Renal cortical epithelial cell (primary cell): Measurements from ENCODE around the gene C19orf73. TPM values are rescaled to one million over a fixed set of nuclear protein-coding genes. Genes with fewer than 3 reads are reported as not detected.
"Not testable (repeated sequence)": the region's sequence is repeated elsewhere in the genome, so short reads cannot be mapped to it uniquely, and the experiment has no call there.

Experiments
- DNase-seq: peaks from one replicate; pipeline ENCODE4 v3.0.0-alpha.2; 2011; ENCODE audit warnings: low read depth
- total RNA-seq: library from RNA; depleted of rRNA; stranded (reverse); fragments of >200 nt; gene quantifications from 2 replicates; pipeline ENCODE4 v1.2.3, GENCODE V29; 2014

The C19orf73 gene
- total RNA-seq, 1 donor from 2014 or later, result 0.45 TPM

DNA sequence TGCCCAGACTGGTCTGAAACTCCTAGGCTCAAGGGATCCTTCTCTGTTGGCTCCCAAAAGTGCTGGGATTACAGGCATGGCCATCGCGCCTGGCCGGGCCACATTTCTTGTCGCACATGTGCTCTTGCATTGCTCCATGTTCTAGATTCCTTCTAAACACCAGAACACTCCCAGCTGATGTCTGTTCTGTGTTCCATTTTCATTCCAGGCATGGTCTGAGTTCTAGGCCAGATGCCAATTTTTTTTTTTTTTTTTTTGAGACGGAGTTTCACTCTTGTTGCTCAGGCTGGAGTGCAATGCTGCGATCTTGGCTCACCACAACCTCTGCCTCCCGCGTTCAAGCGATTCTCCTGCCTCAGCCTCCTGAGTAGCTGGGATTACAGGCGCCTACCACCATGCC is 2.9 kb upstream of the C19orf73 start:
- not testable (repeated sequence) for DNase-seq

DNA sequence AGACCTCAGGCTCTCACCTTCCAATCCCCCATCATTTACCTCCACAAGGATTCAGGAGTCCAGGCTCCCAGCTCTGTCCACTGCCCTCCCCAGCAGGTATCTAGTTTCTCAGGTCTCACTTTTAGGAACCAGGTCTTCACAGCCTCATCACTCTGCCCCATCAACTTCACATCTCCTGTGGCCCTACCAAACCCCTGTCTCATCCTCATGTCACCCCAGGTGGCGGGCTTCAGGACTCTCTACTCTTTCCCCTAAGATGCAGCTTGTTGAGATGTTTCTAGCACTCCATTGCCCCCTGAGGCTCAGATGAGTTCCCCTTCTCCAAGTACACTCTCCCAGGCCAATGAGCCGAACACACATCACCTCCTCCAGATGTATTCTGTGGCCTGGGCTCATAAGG is 1.9 kb upstream of the C19orf73 start:
- DNase-seq, result no peak

- no peak for DNase-seq
Observed at GRCh38 chr19:49120325-49120683, 1.4 kb upstream of the C19orf73 start.

DNA sequence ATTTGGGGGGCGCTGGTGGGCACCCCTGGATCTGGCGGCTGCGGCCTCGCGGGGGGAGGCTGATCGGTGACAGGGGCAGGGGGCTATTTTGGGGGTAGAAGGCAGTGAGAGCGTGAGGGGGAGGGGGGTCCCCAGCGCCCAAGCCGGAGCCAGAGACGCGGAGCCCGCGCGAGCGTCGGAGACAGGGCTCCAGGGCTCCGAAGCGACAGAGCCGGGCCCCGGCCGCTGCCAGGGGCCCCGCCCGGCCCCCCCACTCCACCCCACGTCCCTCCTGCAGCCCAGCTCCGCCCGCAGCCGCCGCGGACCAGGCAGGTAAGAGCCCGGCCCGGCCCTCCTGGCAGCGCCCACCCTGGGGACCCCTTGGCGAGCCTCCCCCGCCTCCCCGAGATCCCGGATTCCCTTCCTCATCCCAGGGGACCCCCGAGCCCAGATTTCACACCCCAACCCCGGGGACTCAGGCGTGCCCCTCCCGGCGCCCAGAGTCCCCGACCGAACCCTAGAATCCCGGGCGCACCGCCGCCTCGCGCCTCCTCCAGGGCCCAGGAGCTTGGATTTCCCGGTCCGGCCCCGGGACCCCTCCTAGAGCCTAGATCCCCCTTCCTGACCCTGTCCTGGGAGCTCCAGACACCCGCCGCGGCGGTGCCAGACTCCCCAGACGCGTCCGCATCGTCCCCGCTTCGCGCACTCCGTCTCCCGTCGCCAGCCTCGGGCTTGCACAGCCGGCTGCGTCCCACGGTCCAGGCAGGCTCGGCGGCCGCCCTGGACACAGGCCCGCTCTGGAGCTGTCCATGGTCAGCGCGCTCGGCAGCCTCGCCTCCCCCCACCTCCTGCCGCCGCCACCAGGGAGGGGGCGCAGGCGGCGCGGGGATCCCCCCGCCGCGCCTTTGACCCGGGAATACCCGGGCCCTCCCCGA is 725 bp upstream of the C19orf73 start, which contains the start of gene PPFIA3:
Gene PPFIA3 (plus strand): TSS at position 134 of the 914 bp plus-strand sequence. CDS start 8,330 bp downstream, outside the sequence.
- DNase-seq, result no peak

DNA sequence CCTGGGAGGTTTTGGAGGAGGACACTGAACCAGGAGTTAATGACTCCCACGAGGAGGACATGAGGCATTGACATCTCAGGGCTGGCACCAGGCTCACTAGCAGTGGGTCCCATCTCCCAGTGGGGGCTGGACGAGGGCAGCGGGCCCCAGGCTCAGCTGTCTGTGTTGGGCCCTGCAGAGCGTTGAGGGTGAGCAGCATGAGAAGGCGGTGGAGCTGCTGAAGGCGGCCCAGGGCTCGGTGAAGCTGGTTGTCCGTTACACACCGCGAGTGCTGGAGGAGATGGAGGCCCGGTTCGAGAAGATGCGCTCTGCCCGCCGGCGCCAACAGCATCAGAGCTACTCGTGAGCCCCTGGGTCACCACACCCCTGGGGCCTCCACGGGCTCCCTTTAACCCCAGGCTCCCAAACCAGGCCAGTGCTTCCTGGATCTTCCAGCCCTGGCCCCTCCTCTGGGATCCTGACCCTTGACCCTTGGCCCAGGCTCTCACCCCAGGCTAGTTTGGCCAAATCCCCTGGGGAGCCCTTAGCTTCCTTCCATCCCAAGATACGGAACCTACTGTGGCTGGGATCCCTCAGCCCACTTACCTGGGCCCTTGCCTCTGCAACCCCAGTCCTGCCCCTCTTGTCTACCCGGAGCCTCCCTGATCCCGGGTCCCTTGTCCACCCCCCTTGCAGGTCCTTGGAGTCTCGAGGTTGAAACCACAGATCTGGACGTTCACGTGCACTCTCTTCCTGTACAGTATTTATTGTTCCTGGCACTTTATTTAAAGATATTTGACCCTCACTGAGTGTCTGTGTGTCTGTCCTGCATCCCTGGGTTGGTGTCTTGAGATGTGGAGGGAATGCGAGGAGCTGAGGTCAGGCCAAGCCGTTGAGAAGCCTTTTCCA is 1.0 kb downstream of the C19orf73 start:
- DNase-seq, result no peak

- no peak for DNase-seq
Observed at GRCh38 chr19:49116544-49116943, 2.4 kb downstream of the C19orf73 start.

DNA sequence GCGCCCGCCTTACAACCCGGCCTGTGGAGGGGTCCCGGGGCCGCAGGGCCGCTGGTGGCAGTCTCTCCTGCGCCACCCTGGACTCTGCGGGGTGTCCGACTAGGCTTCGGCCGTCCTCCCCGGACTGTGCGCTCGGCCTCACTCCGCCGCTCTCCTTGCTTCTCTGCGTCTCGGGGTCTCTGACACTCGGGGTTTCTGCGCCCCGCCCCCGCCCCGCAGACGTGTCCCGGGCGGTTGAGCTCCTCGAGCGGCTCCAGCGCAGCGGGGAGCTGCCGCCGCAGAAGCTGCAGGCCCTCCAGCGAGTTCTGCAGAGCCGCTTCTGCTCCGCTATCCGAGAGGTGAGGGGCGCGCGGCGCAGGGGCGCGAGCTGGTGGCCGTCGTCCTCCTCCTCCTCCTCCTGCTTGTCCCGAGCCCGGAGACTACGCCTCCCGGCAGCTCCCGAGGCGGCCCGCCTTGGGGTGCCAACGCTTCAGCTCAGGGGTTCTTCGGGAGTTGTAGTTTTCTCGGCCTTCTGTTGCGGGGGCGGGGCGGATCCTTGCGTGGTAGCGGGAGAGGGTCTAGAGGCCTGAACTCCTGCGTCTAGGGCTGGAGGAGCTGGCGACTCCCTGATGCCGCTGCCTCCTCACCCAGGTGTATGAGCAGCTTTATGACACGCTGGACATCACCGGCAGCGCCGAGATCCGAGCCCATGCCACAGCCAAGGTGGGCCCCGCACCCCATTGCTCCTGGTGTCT is 4.1 kb downstream of the C19orf73 start:
- DNase-seq, result no peak

GRCh38 chr19:49113762-49114629 is 4.9 kb downstream of the C19orf73 start, which contains the start of gene LIN7B:
LIN7B (plus strand) TSS chr19:49114370; CDS start chr19:49114405, 35 bp downstream.
- peak; percentile 15 for DNase-seq

GRCh38 chr19:49111218-49111998 is 7.5 kb downstream of the C19orf73 start:
- DNase-seq, result no peak

- DNase-seq, result no peak
Observed at GRCh38 chr19:49110567-49110966, 8.4 kb downstream of the C19orf73 start.

DNA sequence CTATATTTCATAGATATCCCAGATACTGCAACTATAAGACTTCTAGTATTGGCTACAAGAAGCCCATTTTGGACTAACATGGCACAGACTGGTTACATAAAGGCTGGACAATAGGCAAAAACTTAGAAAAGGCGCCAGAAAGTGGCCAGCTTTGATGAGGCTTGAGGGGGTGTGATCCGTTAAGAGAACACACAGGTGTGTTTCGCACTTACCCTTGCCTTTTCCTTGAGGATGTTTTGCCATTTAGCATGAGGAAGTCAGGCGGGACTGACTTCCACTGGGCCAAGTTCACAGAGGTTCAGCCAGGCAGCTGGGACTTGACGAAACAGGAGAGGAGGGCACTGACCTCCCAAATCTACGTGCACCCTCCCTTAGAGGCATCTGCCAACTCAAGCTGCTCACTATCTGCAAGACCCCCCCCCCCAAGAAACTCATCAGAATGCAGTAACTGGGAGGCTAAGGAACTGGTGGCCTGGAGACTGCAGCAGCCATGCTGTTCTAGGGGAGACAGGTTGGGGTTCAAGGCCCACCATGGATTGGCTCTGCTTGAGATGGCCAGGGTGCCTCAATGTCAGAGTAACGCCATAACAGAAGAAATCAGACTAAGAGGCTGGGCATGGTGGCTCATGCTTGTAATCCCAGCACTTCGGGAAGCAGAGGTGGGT is 9.2 kb downstream of the C19orf73 start:
- DNase-seq, result no peak

GRCh38 chr19:49109051-49109450 is 9.9 kb downstream of the C19orf73 start:
- DNase-seq, result no peak

DNA sequence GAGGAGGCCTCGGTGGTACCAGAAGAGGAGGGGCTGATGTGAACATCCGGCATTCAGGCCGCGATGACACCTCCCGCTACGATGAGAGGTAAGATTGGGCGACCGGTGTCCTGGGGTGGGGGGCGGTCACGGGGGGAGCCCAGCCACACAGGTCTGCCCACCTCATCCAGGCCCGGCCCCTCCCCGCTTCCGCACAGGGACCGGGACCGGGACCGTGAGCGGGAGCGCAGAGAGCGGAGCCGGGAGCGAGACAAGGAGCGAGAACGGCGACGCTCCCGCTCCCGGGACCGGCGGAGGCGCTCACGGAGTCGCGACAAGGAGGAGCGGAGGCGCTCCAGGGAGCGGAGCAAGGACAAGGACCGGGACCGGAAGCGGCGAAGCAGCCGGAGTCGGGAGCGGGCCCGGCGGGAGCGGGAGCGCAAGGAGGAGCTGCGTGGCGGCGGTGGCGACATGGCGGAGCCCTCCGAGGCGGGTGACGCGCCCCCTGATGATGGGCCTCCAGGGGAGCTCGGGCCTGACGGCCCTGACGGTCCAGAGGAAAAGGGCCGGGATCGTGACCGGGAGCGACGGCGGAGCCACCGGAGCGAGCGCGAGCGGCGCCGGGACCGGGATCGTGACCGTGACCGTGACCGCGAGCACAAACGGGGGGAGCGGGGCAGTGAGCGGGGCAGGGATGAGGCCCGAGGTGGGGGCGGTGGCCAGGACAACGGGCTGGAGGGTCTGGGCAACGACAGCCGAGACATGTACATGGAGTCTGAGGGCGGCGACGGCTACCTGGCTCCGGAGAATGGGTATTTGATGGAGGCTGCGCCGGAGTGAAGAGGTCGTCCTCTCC is 11.1 kb downstream of the C19orf73 start:
- DNase-seq, result no peak

DNA sequence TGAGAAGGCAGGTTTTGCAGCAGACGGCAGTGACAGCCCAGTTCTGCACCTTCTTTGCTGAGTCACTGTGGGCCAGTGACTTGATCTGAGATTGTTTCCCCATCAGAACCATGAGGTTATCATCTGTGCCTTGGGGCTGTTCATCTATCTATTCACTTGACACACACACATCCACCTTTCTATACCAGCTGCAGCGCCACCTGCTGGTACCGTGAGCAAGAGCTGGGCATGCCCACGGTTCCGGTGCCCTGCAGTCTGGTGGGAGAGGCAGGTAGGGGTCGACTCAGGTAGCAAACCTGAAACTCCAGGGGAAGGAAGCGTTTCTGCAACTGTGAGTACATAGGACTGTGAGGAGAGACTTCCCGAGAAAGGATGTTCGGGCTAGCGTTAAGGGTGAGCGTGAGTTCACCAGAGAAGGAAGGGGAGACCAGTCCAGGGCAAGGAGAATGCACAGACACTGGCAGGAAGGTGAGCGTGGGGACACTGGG is 12.3 kb downstream of the C19orf73 start:
- peak; percentile 25 for DNase-seq

- no peak for DNase-seq
Observed at GRCh38 chr19:49104229-49104864, 14.6 kb downstream of the C19orf73 start.

- DNase-seq, result no peak
Observed at GRCh38 chr19:49103331-49104085, 15.4 kb downstream of the C19orf73 start.

DNA sequence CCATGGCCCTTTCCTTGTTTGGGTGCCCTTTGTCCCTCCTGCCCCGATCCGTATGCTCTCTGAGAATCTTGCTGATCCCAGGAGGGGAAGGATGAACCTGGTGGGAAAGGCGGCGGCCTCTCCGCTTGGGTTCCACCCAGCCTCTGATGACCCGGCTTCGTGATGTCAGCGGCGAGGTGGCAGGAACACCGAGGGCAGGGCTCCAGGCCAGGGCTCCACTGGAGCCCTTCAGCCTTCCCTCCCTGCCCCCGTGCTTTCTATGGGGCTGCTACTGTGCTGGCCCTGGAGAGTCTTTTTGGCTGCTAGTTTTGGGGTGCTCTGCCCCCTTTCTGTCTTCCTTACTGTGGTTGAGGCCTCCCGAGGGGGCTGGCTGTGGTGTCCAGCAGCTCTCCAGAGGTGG is 16.6 kb downstream of the C19orf73 start:
- DNase-seq, result no peak
